GM12875 (cell line): ENCODE data around the gene NUP93.

Experiments
- H3K4me3 ChIP-seq: one replicate; pipeline ENCODE4 v1.5.1; 2011; ENCODE audit warnings: low read depth, low read length, control low read depth
- CTCF ChIP-seq: IDR thresholded peaks from 2 replicates; pipeline ENCODE4 v1.5.1; 2011; ENCODE audit warnings: low read depth, mild to moderate bottlenecking, control low read depth, inconsistent platforms, low read length, moderate library complexity, borderline replicate concordance; ENCODE audit not compliant: insufficient read depth

The NUP93 gene

DNA sequence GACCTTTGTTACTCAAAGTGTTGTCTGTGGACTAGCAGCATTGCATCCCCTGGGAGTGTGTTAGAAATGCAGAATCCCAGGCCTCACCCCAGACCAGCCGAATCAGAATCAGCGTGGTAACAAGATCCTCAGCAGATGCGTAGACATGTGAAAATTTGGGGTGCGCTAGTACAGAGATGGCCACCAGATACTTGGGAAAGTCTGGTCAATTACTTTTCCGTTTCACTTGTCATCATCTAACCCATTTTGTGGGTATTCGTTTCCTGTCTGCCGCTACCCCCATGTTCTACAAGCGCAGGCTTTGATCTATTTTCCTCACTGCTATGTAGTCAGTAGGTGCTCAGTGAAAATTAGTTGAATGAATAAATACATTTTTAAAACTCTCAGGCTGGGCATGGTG lies 168.9 kb downstream of the NUP93 start:
- no peak overlapping the region for H3K4me3 ChIP-seq
- no peak for TF ChIP-seq CTCF
